ENCODE measurements around the gene MPP7.

- TF ChIP-seq MAX (IDR thresholded peaks at IDR 0.05; ENCODE audit: insufficient read depth, insufficient read length), result no peak
- no peak for TF ChIP-seq CTCF (IDR thresholded peaks at IDR 0.05; ENCODE audit: extremely low read depth in 1 of 2, insufficient read depth in 1 of 2, low read depth in 1 of 2, low read length in 2 of 2)
- no peak for TF ChIP-seq POLR2A (IDR thresholded peaks at IDR 0.05; ENCODE audit: low read depth, low read length)
- no peak for TF ChIP-seq POLR2AphosphoS5 (IDR thresholded peaks at IDR 0.05; ENCODE audit: insufficient read depth, low read depth, low read length)
- TF ChIP-seq EZH2 (IDR thresholded peaks at IDR 0.05; ENCODE audit: borderline replicate concordance, low read depth, low read length, severe bottlenecking), result no peak
- TF ChIP-seq JUN (IDR thresholded peaks at IDR 0.05; ENCODE audit: borderline replicate concordance, insufficient read depth, insufficient read length, low read depth), result no peak
- no peak for TF ChIP-seq GATA2 (IDR thresholded peaks at IDR 0.05; ENCODE audit: insufficient read depth, insufficient read length, low read depth, low read length)
- TF ChIP-seq FOS (IDR thresholded peaks at IDR 0.05; ENCODE audit: borderline replicate concordance, insufficient read depth, low read length), result no peak
- TF ChIP-seq MYC (IDR thresholded peaks at IDR 0.05; ENCODE audit: low read depth, low read length), result no peak
Measured at GRCh38 chr10:28276384-28276783, 26.5 kb downstream of the MPP7 start.

All from endothelial cell of umbilical vein (primary cell).